CD4-positive, alpha-beta T cell treated with Interleukin-1 beta for 1 hour (primary cell): ENCODE data around the gene TMEM8B.
"Not testable (repeated sequence)": the region's sequence is repeated elsewhere in the genome, so short reads cannot be mapped to it uniquely, and the experiment has no call there.

Source experiments
- DNase-seq, 2 donors: peaks; one replicate each; pipeline ENCODE4 v3.0.0-alpha.2; 2020 to 2022

TMEM8B gene

GRCh38 chr9:35864695-35865255, 35.7 kb downstream of the TMEM8B start:
- no peak for DNase-seq

DNA sequence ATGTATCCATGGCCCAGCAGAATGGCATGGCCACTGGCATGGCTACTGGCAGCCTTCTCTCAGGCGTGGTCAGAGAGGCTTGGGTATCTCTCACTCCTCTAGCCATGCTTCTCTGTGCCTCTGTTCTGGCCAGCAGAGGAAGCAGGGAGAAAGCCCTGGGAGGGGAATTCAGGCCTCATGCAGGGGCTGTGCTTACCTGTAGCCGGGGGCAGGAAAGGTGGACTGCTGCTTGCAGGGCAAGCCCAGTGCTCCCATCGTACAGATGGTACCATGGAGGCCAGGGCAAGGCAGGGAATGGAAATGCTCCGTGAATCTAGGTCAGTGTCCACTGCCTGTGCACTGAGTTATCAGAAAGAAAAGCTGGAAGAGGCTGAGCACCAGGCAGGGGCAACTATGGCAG, 38.5 kb downstream of the TMEM8B start:
- no peak for DNase-seq

DNA sequence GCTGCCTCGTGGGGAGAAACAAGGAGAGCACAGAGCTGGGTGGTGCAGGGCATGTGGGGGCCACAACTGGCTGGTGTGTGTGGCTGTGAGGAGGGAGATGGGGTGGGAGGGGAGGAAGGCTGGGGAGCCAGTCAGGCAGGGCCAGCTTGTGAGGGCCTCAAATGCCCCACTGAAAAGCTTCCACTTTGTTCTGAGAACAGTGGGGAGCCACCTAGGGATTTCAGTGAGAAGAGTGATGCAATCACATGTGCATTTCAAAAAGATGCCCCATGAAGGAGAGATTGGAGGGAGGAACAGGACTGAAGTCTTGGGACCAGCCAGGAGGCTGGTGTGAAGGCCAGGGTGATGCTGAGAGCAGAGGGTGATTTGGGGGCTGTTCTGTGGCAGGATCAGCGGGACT, 39.9 kb downstream of the TMEM8B start:
- DNase-seq, result no peak

GRCh38 chr9:35869621-35870216, 40.7 kb downstream of the TMEM8B start:
- no peak for DNase-seq

DNA sequence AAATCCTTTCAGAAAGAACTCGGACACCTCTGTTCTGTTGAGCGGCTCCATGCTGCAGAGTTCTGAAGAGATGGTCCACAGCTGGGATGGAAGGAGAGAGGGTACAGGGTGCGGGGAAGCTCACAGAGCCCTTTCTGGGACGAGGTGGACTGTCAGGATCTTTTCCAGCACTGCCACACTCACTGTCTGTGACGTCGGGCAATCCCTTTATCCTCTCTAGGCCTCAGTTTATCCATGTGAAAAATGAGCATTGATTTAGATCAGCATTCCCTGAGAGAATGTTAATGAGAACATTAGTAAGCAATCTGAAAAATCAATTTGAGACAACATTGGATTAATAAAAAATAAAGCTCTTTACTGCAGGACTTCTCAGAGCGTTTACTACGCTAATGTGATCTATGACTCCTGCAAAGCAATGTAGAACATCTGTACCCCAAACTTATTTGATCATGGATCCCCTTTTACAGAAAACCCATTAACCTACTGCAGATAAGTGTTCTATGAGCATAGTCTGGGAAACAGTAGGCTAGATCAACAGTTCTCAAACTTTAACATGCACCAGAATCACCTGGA, 41.4 kb downstream of the TMEM8B start, which contains the start of gene OR13J1:
Gene OR13J1 (minus strand): TSS at position 51 of the 573 bp plus-strand sequence. CDS start 0 bp downstream, at position 51.
- no peak for DNase-seq

- no peak for DNase-seq
These were observed 42.5 kb downstream of the TMEM8B start for GRCh38 chr9:35871545-35871944.

DNA sequence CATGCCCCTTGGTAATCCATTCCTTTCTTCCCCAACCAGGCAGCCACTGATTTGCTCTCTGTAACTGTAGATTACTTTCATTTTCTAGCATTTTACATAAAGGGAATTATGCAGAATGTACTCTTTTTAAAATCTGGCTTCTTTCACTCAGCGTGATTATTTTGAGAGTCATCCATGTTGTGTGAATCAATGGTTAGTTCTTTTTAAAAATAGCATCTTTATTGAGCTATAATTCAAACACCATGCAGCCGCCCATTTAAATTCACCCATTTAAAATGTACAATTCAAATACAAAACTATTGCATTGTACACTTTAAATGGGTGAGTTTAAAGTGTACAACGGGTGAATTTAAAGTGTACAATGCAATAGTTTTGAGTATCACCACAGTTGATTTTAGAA, 43.5 kb downstream of the TMEM8B start:
- DNase-seq, result no peak

GRCh38 chr9:35882263-35882848, 53.3 kb downstream of the TMEM8B start:
- peak; percentile 70 to 75 for DNase-seq

- no peak for DNase-seq
These were observed 54.0 kb downstream of the TMEM8B start for GRCh38 chr9:35882996-35883395.

- DNase-seq, result not testable (repeated sequence)
These were observed 55.9 kb downstream of the TMEM8B start for GRCh38 chr9:35884908-35885307.

DNA sequence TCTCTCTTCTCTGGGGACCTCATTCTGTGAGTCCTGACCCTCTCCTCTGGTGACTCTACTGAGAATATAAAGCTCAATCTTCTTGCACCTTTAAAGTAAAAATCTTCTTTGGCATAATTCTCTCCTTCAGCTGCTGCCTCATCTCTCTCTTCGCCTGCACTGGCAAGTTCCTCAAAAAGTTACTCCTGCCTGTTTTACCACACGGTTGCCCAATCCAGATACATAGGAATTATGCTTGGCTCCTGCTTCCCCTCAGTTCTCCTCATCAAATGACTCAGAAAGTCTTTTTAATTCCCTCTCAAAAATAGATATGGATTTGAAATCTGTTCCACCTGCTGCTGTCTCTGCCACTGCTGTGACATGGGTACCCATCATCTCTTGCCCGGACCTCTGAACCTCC, 62.6 kb downstream of the TMEM8B start:
- no peak for DNase-seq

- DNase-seq, result no peak
These were observed 63.0 kb downstream of the TMEM8B start for GRCh38 chr9:35892051-35892450.

DNA sequence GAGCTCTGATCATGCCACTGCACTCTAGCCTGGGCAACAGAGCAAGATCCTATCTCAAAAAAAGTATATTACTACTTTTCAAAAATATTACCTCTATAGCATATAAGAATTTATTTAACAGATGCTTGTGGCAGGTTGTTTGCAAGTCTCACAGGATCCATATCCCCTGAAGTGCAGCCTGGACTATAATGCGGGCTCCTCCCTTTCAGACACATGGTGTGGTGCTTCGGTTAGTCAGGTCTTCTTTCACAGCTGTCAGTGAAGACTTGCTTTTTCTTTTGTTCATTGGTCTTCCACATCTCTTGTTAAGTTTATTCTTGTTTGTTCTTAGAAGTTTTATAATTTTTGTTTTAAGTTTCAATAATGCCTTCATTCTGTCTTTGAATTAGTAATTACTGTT, 67.5 kb downstream of the TMEM8B start:
- DNase-seq, result no peak

- DNase-seq, result not testable (repeated sequence)
These were observed 68.5 kb downstream of the TMEM8B start for GRCh38 chr9:35897376-35898099.

DNA sequence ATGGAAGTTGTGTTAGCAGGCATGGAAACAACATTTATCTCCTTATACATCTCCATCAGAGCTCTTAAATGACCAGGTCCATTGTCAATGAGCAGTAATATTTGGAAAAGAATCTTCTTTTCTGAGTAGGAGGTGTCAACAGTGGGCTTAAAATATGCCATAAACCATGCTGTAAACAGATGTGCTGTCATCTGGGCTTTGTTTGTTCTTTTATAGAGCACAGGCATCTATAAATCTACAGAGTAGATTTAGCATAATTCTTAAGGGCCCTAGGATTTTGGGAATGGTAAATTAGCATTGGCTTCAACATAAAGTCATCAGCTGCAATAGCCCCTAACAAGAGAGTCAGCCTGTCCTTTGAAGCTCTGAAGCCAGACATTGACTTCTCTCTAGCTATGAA, 69.3 kb downstream of the TMEM8B start:
- DNase-seq, result no peak

DNA sequence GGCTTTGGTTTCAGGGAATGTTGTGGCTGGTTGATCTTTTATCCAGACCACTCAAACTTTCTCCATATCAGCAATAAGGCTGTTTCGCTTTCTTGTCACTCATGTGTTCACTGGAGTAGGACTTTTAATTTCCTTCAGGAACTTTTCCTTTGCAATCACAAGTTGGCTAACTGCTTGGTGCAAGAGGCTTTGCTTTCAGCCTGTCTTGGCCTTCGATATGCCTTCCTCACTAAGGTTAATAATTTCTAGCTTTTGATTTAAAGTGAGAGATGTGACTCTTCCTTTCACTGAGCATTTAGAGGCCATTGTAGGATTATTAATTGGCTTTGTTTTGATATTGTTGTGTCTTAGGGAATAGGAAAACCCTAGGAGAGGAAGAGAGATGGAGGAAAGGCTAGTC, 70.0 kb downstream of the TMEM8B start:
- no peak for DNase-seq

DNA sequence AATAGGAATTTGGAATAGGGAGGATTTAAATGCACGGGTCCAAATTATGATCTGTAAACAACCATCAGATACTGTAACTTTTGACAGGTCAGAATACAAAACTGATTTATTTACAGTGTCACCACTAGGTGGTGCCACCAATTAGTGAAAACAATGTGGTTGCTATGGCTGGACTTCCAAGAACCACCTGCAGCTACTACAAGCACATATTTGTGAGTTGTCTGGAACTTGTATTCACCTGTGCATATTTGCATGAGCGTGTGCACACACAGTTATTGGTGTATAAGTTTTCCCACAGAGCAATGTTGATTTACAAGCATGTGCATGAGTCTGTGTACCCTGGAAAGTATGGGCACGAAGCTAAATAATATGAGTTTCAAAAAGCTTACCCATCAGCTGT, 74.0 kb downstream of the TMEM8B start:
- peak; percentile 45 to 67 for DNase-seq

GRCh38 chr9:35904338-35904737, 75.3 kb downstream of the TMEM8B start:
- DNase-seq, result no peak

- DNase-seq, result no peak
These were observed 76.2 kb downstream of the TMEM8B start for GRCh38 chr9:35905051-35905781.

GRCh38 chr9:35905912-35906679, 77.1 kb downstream of the TMEM8B start, which contains the start of gene HRCT1:
HRCT1 (plus strand) TSS chr9:35906202; CDS start chr9:35906288, 86 bp downstream.
- no peak for DNase-seq

GRCh38 chr9:35906923-35907699, 78.1 kb downstream of the TMEM8B start:
- DNase-seq, result no peak
